CD1c-positive myeloid dendritic cell (primary cell): ENCODE data around the gene IGF2R.
"Not testable (repeated sequence)": the region's sequence is repeated elsewhere in the genome, so short reads cannot be mapped to it uniquely, and the experiment has no call there.

Experiments used
- DNase-seq: peaks from one replicate; pipeline ENCODE4 v3.0.0-alpha.2; 2016; ENCODE audit errors: extremely low spot score

The IGF2R gene

DNA sequence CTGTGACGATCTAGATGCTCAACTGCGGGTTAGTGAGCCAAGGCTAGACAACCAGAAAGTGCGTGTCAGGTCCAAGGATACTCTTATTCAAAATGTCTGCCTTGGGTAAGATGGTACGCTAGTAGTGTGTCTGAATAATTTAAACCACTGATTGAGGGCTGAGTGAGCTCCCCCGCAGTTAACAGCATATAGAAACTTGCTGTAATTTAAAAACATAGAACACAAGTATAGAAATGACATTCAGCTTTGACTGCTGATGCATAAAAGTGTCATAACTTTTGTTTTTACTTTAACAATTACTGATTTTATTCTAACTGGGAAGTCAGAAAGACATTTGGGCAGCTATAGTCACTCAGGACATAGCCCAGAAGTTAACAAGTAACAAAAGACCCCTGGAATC lies 107.1 kb downstream of the IGF2R start:
- DNase-seq: no peak

DNA sequence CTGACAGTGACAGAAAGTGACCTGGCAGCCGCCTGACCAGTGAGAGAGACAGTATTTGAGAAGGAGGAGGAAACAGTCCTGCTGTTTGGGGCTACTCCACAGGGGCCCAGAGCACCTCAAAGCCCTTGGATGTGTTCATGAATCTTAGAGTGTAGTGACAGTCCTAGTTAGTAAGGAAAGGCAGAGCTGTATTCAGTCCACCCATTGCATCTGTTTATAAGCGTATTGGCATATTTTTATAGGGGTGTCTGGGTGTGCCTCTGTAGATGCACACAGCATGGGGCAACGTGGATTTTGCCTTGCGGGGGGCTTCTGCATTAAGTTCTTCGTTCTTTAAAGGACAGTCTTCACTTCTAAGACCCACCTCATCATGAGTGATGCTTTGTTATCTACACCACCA lies 108.1 kb downstream of the IGF2R start:
- no peak for DNase-seq

DNA sequence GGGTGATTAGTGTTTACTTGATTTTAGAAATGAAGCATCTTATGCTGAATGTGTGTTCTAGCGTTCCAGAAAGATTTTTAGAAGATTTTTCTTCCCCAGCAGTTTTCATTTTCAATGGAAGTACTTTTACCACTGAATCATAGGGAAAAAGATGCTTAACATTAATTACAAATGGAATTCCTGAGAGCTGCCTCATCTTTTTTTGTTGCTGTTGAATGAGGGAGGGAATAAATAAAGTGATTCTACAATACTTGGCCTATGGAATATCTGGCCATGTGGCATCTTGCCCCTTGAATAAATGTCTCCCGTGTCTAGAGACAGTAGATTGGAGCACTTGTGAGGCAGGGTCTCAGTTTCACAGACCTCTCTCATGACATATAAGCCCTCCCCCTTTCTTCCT lies 108.6 kb downstream of the IGF2R start:
- DNase-seq: no peak

DNA sequence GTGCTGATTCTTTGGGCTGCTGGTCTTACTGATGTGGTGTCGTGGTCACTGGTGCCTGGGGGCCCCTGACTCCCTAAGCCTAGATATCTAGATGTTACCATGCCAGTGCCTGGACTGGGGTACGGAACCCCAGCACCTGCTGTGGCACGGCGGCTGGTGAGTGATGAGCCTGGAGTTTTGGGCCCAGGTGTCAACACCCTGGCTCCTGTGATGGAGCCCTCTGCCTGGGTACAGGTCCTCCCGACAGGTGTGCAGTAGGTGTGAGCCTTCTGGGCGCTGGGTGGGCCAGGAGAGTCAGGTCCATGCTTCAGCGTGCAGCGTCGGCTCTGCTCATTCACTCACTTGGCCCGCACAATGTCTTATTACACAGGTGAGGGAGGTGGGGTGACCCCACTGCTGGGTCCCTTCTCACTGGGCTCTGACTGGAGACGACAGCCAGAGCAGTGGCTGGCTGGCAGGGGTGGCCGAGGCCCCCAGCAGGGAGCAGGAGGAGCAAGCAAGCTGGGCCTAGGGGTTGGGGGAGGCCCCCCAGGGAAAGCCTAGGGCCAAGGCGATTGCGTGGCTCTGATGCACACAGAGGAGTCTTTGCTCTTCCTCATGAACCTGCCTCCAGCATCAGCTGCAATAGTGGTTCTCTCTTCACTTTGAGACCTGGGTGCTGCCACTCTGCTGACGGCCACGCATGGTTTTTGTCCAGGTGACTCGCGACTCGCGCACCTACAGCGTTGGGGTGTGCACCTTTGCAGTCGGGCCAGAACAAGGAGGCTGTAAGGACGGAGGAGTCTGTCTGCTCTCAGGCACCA lies 110.2 kb downstream of the IGF2R start:
- no peak for DNase-seq

DNA sequence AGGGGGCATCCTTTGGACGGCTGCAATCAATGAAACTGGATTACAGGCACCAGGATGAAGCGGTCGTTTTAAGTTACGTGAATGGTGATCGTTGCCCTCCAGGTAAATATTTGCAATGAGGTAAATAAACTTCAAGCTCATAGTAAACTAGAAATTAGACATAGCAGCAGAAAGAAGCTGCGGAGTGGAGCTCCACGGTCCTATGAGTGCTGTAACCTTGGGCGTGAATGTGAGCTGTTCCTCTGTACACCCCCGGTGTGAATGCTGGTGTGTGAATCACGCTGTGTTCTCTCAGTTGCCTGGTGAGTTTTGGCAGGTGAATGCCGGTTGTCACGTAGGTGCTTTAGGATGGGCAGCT lies 110.8 kb downstream of the IGF2R start:
- DNase-seq: no peak

DNA sequence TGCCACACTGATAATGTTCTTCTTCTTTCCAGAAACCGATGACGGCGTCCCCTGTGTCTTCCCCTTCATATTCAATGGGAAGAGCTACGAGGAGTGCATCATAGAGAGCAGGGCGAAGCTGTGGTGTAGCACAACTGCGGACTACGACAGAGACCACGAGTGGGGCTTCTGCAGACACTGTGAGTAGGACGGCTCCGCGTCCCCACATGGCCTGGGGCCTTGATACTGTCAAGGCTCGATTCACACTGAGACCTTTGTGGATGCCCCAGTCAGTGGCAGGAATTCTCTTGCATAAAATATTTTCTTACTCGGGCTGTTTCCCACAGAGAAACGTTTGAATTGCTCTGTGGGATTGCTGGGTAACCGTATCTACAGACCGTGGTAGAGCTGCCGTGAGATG lies 111.2 kb downstream of the IGF2R start:
- DNase-seq: no peak

DNA sequence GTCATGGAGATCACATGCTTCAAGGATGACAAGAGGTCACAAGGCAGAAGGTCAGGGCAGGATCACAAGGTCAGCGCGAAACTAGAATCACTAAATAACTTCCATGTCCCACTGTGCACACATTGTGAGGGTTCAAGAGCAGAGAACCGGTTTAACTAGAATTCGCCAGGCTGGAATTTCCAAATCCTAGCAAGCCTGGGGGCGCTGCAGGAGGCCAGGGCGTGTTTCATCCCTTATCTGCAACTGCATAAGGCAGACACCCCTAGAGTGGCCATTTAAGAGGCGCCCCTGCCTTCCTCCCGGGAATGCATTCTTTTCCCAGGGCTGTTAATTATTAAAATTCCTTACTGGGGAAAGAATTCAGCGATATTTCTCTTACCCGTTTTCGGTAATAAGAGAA lies 112.5 kb downstream of the IGF2R start:
- DNase-seq: no peak

DNA sequence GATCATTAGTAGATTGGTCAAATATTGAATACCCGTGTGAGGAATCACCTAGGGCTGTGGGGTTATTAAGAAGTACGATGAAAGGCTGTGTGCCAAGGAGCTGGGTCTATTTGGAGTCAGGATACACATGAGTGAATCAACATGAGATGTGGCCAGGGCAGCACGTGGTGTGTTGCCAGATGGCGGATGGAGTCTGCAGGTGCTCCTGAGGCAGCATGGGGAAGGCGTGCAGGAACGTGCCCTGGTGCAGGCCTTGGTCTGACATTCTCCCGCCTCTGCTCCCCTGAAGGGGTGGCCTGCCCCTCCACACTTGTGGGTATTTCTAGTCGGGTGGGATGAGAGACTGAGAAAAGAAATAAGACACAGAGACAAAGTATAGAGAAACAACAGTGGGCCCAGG lies 113.7 kb downstream of the IGF2R start:
- no peak for DNase-seq

DNA sequence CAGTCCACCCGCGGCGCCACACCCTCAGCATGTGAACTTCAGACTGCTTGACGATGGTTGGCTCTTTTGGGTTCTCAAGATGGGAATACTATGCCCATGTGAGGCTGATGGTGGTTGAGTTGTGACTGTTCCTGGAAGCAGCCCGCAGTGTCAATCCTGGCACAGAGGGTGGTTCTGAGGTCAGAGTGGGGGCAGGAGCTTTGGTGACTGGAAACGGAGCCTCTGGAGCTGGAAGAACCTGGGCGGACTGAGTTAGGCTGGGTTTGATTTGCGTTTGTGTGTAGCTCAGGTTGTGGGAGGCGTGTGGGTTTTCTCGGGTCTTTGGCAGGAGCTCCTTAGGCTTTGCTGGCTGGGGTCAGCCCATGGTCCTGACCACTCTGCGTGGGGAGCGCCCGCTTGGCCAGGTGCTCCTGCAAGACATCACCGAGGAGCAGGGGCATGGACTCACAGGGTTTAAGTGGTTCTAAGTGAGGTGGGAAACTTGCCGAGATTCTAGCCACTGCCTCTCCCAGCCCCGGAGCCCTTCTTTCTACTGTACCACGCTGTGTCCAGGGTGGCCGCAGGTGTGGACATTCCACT lies 115.4 kb downstream of the IGF2R start:
- no peak for DNase-seq

DNA sequence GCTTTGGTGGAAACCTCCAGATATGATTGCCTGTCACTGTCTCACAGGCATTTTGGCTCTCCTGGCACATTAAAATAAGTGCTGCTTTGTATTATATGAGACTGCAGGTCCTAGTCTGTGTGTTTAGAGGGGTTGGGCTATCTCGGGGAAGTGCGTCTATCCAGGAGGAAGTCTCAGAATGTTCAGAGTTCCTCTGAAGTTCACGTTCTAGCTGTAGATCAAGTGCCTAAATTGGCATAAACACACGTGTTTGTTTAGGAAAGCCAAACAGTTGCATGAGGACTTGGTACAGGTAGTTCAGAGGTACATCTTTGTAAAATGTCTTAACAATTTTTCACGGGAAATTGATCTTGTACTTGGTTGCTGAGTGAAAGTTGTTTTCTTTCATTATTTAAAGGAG lies 116.3 kb downstream of the IGF2R start:
- DNase-seq: no peak

DNA sequence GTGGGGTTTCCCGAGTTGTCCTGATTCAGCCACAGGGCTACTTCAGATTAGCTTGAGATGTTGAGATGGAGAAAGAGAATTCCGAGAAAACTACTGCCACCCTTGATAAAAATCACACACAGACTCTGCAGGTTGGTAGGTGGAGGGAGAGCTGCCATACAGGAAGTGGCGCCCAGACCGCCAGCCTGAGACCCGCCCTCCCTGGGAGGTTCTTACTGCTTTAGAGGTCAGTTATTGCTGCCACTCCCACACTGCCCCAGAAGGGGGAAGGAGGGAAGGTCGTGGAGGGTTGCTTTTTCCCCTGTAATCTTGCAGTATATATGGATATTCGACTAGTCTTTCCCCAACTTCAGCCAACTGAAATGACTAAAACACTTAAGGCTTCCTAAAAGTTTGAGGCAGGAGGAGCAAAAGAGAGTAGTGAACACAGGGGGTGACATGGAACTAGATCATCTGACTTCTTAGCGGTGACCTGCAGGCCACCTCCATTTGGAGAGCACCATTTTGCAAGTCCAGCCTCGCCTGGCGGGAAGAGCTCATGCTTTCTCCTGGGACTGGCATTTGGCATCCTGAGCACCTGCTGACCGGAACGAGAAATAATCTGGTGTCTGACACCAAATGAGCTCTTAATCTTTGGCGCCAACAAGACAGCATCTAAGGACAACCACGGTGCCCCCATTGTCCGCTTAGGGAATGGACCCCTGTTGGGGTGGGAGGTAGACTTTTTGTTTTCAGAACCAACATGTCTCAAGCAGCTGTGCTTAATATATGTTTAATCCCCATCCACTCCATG lies 117.0 kb downstream of the IGF2R start:
- DNase-seq: no peak

DNA sequence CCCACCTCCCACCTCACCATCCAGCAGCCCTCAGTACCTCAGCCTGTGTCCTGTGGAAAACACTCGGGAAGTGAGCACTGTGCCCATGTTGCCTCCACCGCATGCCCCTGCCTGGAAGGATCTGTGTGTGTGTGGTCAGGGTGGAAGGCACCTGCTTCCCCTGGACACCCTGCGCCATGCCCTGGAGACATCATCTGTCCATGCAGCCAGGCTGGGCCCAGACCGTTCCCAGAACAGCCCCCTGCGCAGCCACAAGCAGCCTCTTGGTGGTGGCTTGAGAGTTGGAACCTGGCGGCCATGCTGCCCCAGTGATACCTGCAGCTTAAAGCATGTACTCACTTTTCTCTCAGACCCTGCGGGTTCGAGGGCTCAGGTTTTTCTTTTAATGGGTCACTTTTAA lies 117.9 kb downstream of the IGF2R start:
- no peak for DNase-seq

DNA sequence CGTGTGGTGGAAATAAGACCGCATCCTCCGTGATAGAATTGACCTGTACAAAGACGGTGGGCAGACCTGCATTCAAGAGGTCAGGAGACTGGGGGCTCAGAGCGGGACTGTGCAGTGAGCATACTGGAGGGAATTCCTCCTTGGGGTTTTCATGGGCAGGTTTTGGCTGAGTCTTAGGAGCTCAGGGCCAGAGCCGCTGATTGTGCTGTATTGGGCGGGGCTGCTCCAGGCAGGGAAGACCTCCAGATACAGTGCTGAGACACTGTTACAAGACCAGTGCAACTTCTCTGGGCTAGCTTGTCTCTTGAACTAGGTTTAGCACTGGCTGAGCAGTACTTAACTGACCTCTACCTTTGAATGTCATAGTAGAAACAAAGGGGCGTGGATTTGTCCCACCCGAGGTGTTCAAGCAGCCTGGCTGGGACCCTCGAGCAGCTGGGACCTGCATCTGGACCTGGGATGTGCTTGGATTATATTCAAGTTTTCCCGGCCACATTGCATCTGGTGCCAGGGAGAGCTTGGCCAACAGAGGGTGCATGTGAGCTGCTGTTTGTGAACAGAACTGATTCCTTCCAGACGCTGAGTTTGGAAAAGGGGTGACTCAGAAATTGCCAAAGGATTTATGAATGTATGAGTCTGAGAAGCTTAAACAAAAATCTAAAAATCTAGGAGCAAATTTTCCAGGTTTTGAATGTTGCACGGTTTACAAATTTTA lies 119.3 kb downstream of the IGF2R start:
- no peak for DNase-seq

DNA sequence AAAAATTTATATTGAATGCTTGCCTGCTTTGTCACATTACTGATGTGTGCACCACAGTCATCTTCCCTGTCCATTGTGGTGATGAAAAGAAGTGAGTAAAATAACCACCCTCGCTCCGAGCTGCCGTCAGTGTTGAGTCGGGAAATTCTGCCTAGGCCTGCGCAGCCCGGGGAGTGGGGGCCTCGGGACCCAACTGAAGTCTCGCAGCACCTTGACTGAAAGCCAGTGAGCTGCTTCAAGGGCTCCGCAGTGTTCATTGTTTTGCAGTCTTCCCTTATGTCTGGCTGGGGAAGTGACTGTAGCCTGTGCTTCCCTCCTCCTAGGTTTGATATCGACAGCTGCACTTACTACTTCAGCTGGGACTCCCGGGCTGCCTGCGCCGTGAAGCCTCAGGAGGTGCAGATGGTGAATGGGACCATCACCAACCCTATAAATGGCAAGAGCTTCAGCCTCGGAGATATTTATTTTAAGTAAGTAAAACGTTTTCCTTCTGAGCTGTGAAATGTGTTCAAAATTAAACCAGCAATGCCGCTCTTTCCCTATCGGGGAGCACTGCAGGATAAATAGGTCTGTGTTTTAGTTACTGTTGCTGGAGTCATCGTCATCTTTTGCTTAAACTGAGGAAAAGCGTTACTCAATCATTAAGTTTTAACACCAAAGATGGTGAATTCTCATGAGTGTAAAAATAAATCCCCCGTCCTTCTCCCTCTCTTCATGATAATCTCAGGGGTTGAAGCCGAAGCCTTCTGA lies 120.1 kb downstream of the IGF2R start:
- no peak for DNase-seq

DNA sequence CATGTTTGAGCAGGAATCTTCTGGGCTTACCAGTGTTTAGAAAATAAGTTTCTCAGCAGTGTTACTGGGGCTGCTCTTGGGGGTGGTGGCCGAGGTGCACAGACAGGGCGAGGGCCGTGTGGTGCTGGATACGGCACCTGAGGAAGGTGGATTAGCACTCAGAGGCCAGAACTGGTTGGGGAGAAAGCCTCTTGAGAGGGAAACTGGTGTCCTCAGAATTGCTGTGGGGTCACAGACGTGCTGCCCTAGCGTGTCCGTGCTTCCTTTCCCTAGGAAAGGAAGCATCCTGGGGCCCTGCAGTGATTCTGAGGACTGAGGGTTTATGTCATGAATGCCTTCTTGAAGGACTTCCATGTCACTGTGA lies 120.6 kb downstream of the IGF2R start:
- no peak for DNase-seq

DNA sequence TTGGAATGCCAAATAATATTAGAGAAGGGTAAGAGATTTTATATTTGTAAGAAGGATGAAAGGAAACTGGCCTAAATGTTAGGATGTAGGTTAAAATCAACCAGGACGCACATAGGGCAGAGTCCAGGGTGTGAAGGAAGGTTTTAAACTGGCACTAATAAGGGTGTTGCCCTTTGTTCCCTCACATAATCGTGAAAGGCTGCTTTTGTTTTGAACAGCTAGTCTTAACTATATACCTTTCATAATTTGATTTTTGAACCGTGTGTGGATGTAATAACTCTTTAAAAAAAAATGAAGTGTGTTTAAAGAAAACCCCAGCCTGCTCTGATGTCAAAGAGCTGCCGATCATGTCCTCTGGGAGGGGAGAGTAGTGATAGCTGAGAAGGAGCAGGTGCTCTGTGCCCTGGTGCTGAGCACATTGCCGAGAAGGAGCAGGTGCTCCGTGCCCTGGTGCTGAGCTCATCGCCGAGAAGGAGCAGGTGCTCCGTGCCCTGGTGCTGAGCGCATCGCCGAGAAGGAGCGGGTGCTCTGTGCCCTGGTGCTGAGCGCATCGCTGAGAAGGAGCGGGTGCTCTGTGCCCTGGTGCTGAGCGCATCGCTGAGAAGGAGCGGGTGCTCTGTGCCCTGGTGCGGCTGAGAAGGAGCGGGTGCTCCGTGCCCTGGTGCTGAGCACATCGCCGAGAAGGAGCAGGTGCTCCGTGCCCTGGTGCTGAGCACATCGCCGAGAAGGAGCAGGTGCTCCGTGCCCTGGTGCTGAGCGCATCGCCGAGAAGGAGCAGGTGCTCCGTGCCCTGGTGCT lies 121.8 kb downstream of the IGF2R start:
- DNase-seq: not testable (repeated sequence)

DNA sequence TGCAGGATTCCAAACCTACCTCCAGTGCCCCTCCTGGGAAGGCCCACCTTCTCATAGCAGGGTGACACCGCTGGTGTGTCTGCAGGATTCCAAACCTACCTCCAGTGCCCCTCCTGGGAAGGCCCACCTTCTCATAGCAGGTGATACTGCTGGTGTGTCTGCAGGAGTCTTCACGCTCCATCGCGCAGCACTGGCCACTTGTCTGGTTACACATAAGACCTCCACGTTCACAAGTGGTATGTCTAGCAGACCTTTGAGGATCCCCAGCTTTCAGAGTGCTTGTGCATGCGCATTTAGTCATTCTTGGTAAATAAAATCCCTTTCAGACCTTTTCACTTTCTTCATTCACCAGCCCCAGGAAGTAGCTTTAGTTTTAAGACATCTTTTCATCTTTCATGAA lies 123.3 kb downstream of the IGF2R start:
- not testable (repeated sequence) for DNase-seq

DNA sequence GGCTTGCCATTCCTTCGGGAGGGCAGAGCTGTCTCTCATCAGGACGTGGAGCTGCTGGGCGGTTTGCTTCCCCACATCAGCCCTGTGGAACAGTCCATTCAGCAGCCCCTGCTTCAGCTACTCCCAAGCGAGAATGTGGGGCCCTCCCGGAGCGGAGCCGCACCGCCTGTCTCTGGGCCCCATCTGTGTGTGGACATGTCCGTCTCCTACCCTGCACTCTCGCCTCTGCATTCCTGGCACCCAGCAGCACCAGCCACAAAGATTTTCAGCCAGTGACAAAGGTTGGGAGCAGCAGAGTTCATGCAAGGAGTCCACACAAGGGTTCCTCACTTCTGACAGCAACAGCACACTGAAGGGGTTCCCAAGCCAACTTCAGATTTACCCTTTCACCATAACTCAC lies 123.7 kb downstream of the IGF2R start:
- DNase-seq: no peak

DNA sequence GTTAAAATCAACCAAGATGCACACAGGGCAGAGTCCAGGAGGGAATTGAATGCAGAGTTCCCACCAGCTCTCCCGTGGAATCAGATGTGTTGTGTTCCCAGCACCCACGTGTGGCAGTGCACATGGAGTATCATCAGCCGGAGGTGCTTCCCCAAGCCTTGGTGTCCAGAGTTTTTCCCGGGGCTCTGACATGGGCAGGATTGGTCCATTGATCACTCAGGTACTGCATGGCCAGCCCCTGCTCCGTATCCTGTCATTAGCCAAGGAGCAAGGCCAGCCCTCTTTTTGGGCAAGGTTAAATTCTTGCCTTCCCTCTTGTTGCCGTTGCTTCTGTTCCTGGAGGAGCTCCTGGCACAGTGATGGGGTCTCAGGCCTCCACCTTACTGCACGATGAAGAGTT lies 124.2 kb downstream of the IGF2R start:
- DNase-seq: no peak

DNA sequence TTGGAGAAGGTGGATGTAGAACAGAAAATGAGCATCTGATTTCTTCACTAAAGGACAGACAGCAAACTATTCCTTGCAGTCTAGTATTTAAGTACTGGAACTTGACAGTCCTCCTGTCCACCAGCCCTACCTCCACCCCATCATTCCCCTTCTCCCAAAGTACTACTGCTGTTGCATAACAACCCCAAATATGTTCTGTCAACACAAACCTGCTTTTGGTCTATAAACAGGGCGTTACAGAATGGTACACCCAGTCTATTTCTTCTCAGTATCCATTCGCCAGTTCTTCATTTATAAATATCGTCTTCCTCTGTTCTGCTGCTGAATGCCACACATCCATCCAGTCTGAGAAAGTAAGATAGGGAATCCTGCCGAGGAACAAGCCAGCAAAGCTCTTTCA lies 125.1 kb downstream of the IGF2R start:
- DNase-seq: no peak
